ENCODE results near the gene BLTP3A.

BLTP3A gene

GRCh38 chr6:34829137-34829536 lies 37.3 kb downstream of the BLTP3A start:
- no peak for DNase-seq (ENCODE audit: low spot score)

- DNase-seq (ENCODE audit: low spot score): no peak
Observed at GRCh38 chr6:34832942-34833341, 41.1 kb downstream of the BLTP3A start.

- no peak for DNase-seq (ENCODE audit: low spot score)
Observed at GRCh38 chr6:34834789-34835518, 43.1 kb downstream of the BLTP3A start.

GRCh38 chr6:34836008-34836407 lies 44.1 kb downstream of the BLTP3A start:
- no peak for DNase-seq (ENCODE audit: low spot score)

- DNase-seq (ENCODE audit: low spot score): no peak
Observed at GRCh38 chr6:34836451-34836850, 44.6 kb downstream of the BLTP3A start.

- no peak for DNase-seq (ENCODE audit: low spot score)
Observed at GRCh38 chr6:34837528-34837927, 45.6 kb downstream of the BLTP3A start.

- no peak for DNase-seq (ENCODE audit: low spot score)
Observed at GRCh38 chr6:34839666-34840352, 47.9 kb downstream of the BLTP3A start.
